ENCODE measurements around the gene KRTAP5-3. TPM values are rescaled to one million over a fixed set of nuclear protein-coding genes. Genes with fewer than 3 reads are reported as not detected.
"Not testable (repeated sequence)": the region's sequence is repeated elsewhere in the genome, so short reads cannot be mapped to it uniquely, and the experiment has no call there.

The KRTAP5-3 gene
- total and polyA plus RNA-seq, 2 donors (not counting 1 experiment from before 2014, with no cell fraction given), result not detected

DNA sequence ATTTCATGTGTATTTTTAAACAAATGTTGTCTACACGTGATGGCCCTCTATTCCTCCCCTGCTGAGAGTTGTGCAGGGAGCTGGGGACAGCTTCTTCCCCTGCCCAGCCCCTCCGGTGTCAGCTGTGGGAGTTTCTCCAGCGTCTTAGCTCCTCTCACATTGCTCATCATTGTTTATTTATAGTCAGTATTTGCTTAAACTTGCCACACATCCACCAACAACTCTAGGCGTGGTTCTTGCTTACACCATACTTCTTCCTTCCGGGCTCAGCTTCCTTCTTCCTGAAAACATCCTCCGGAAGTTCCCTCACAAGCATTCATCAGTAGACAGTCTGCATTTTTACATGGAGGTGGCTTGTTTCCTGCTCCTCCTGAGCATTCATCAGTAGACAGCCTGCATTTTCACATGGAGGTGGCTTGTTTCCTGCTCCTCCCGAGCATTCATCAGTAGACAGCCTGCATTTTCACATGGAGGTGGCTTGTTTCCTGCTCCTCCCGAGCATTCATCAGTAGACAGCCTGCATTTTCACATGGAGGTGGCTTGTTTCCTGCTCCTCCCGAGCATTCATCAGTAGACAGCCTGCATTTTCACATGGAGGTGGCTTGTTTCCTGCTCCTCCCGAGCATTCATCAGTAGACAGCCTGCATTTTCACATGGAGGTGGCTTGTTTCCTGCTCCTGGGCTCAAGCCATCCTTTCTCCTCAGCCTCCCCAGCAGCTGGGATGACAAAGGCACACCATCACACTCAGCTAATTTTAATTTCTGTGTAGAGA is 18.9 kb downstream of the KRTAP5-3 start:
- ChIA-PET CTCF (interaction anchor here (1.2 to 2.8 kb wide), 5 partner anchors 11 to 387 kb away, joined by 3 to 18 read pairs (median 7); no protein-coding TSS in a partner anchor), POLR2A (interaction anchor here (1.0 kb wide), 2 partner anchors 15 to 16 kb away, joined by 4 to 7 read pairs; no protein-coding TSS in a partner anchor)
- intact Hi-C loops (cut with micrococcal nuclease); H3K9me3 Mint-ChIP-seq (ENCODE audit: insufficient read depth); H3K36me3 ChIP-seq (replicated peaks in 1 of 2; ENCODE audit: control extremely low read depth in 1 of 2, control insufficient read depth in 1 of 2, extremely low read depth in 1 of 2, insufficient read depth in 2 of 2, low read length in 1 of 2); H3K79me2 ChIP-seq (ENCODE audit: control insufficient read depth, insufficient read depth, low read length); H4K20me1 ChIP-seq (ENCODE audit: control insufficient read depth, insufficient read depth, low read length, poor library complexity, severe bottlenecking): not testable (repeated sequence)
- DNase-seq, result peak; percentile 54
- peaks cover 21% of the 10 kb centered on the region for H3K27me3 Mint-ChIP-seq
- H2AFZ ChIP-seq (ENCODE audit: insufficient read depth, low read depth, low read length, poor library complexity, severe bottlenecking), result peak overlapping the region; percentile 48
- peaks cover 0 to 18% (median 1%) of the 10 kb centered on the region in 4 experiments for H3K27me3 ChIP-seq (replicated peaks in 1 of 4; ENCODE audit: control extremely low read depth in 1 of 4, control insufficient read depth in 3 of 4, insufficient read depth in 4 of 4, low read length in 3 of 4)
- H3K4me3 ChIP-seq (ENCODE audit: control extremely low read depth in 1 of 5, extremely low read depth in 1 of 5, insufficient read depth in 1 of 5, low read depth in 2 of 5, low read length in 4 of 5), result peak overlapping the region in 1 of 5 experiments; percentile 29
- peak overlapping the region; percentile 85 for H3K27ac Mint-ChIP-seq
- H3K4me1 ChIP-seq (ENCODE audit: control insufficient read depth in 2 of 2, insufficient read depth in 2 of 2, low read length in 2 of 2), result peaks cover 8 to 27% of the 10 kb centered on the region in 2 donors
- H3K4me1 Mint-ChIP-seq, result peaks cover 19% of the 10 kb centered on the region
- peak overlapping the region; percentile 9 for H3K9ac ChIP-seq (ENCODE audit: low read length)
- 26% methylated on average over 2 of the region's 10 CpGs for WGBS (ENCODE audit: insufficient coverage)
- H3K4me2 ChIP-seq (replicated peaks; ENCODE audit: low read depth, low read length, poor library complexity, severe bottlenecking), result peak overlapping the region; percentile 38
- peak overlapping the region; percentile 69 for H3K4me3 Mint-ChIP-seq
- peak; percentile 87 for ATAC-seq (ENCODE audit: low read depth)
- H3K27ac ChIP-seq (ENCODE audit: low read length in 2 of 2), result peak overlapping the region in 1 of 2 donors; percentile 40
- H3K9me3 ChIP-seq (ENCODE audit: control extremely low read depth in 1 of 3, control insufficient read depth in 2 of 3, insufficient read depth in 1 of 3, low read length in 2 of 3), result peaks cover 0 to 24% (median 0%) of the 10 kb centered on the region in 3 donors

DNA sequence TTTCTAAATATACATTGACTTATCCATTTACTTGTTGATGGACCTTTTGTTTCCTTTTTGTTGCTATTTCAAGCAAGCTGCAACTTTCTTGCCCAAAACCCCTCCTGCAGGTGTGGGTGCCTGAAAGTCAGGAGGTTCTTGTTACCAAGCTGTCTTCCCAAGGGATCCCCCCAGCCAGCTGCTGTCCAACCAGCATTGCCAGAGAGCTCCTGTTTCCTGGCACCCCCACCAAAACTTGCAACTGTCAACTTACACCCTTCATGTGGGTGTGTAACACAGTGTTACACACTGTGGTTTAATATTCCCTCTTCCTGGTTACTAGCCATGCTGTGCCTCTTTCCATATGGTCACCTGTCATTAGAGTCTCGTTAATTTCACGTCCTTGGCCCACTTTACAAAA is 21.6 kb downstream of the KRTAP5-3 start:
- no peak overlapping the region for H3K4me2 ChIP-seq (replicated peaks; ENCODE audit: low read depth, low read length, poor library complexity, severe bottlenecking)
- H3K27ac ChIP-seq (ENCODE audit: low read length in 2 of 2), result no peak overlapping the region
- intact Hi-C loops (cut with micrococcal nuclease), result no loop called here
- Mint-ChIP-seq H3K9me3 (ENCODE audit: insufficient read depth) (no peaks in the 10 kb centered on the region), H3K4me3 (no peak overlapping the region), H3K27ac (peak overlapping the region; percentile 59), H3K27me3 (peaks cover 17% of the 10 kb centered on the region), H3K4me1 (peaks cover 25% of the 10 kb centered on the region)
- POLR2A ChIA-PET, result no interaction called here
- no peaks in the 10 kb centered on the region for H3K36me3 ChIP-seq (replicated peaks in 1 of 2; ENCODE audit: control extremely low read depth in 1 of 2, control insufficient read depth in 1 of 2, extremely low read depth in 1 of 2, insufficient read depth in 2 of 2, low read length in 1 of 2)
- no peak overlapping the region for H3K9ac ChIP-seq (ENCODE audit: low read length)
- peaks cover 0 to 30% (median 0%) of the 10 kb centered on the region in 3 donors for H3K9me3 ChIP-seq (ENCODE audit: control extremely low read depth in 1 of 3, control insufficient read depth in 2 of 3, insufficient read depth in 1 of 3, low read length in 2 of 3)
- peaks cover 8 to 34% of the 10 kb centered on the region in 2 donors for H3K4me1 ChIP-seq (ENCODE audit: control insufficient read depth in 2 of 2, insufficient read depth in 2 of 2, low read length in 2 of 2)
- TF ChIP-seq EZH2 (IDR thresholded peaks at IDR 0.05; ENCODE audit: borderline replicate concordance, insufficient read depth, low read depth, low read length, poor library complexity, severe bottlenecking), result no peak
- TF ChIP-seq CTCF (IDR thresholded peaks at IDR 0.05), result no peak
- H4K20me1 ChIP-seq (ENCODE audit: control insufficient read depth, insufficient read depth, low read length, poor library complexity, severe bottlenecking), result no peaks in the 10 kb centered on the region
- no CpG with 5 or more reads among the region's 2 CpGs for WGBS (ENCODE audit: insufficient coverage)
- no peak overlapping the region for H3K4me3 ChIP-seq (ENCODE audit: control extremely low read depth in 1 of 5, extremely low read depth in 1 of 5, insufficient read depth in 1 of 5, low read depth in 2 of 5, low read length in 4 of 5)
- DNase-seq (no peak), ATAC-seq (ENCODE audit: low read depth) (no peak)
- no peaks in the 10 kb centered on the region for H3K79me2 ChIP-seq (ENCODE audit: control insufficient read depth, insufficient read depth, low read length)
- no peak overlapping the region for H2AFZ ChIP-seq (ENCODE audit: insufficient read depth, low read depth, low read length, poor library complexity, severe bottlenecking)
- CTCF ChIA-PET, result interaction anchor here (2.6 kb wide), 1 partner anchor 12 kb away, joined by 16 read pairs; no protein-coding TSS in a partner anchor
- H3K27me3 ChIP-seq (replicated peaks in 1 of 4; ENCODE audit: control extremely low read depth in 1 of 4, control insufficient read depth in 3 of 4, insufficient read depth in 4 of 4, low read length in 3 of 4), result peaks cover 0 to 28% (median 1%) of the 10 kb centered on the region in 4 experiments

GRCh38 chr11:1584661-1585370 is 23.4 kb downstream of the KRTAP5-3 start, which contains the start of gene KRTAP5-1:
Gene KRTAP5-1, minus strand, starts transcription at chr11:1585283. Its CDS starts 34 bp downstream, at chr11:1585249.
- H3K27ac ChIP-seq (ENCODE audit: low read length in 2 of 2); H3K9me3 Mint-ChIP-seq (ENCODE audit: insufficient read depth); H4K20me1 ChIP-seq (ENCODE audit: control insufficient read depth, insufficient read depth, low read length, poor library complexity, severe bottlenecking); H3K4me3 ChIP-seq (ENCODE audit: control extremely low read depth in 1 of 5, extremely low read depth in 1 of 5, insufficient read depth in 1 of 5, low read depth in 2 of 5, low read length in 4 of 5); H3K4me2 ChIP-seq (replicated peaks; ENCODE audit: low read depth, low read length, poor library complexity, severe bottlenecking); H3K4me3 Mint-ChIP-seq; ATAC-seq (ENCODE audit: low read depth); H3K36me3 ChIP-seq (replicated peaks in 1 of 2; ENCODE audit: control extremely low read depth in 1 of 2, control insufficient read depth in 1 of 2, extremely low read depth in 1 of 2, insufficient read depth in 2 of 2, low read length in 1 of 2); H2AFZ ChIP-seq (ENCODE audit: insufficient read depth, low read depth, low read length, poor library complexity, severe bottlenecking); intact Hi-C loops (cut with micrococcal nuclease); H3K9ac ChIP-seq (ENCODE audit: low read length); DNase-seq; H3K27ac Mint-ChIP-seq; H3K79me2 ChIP-seq (ENCODE audit: control insufficient read depth, insufficient read depth, low read length): not testable (repeated sequence)
- ChIA-PET POLR2A (interaction anchor here (0.8 kb wide), 1 partner anchor 11 kb away, joined by 4 read pairs; no protein-coding TSS in a partner anchor), CTCF (interaction anchor here (2.6 kb wide), 1 partner anchor 10 kb away, joined by 16 read pairs; no protein-coding TSS in a partner anchor)
- WGBS (ENCODE audit: insufficient coverage), result 8% methylated on average over 6 of the region's 9 CpGs
- Mint-ChIP-seq H3K27me3 (peaks cover 13% of the 10 kb centered on the region), H3K4me1 (peaks cover 23% of the 10 kb centered on the region)
- H3K27me3 ChIP-seq (replicated peaks in 1 of 4; ENCODE audit: control extremely low read depth in 1 of 4, control insufficient read depth in 3 of 4, insufficient read depth in 4 of 4, low read length in 3 of 4), result peaks cover 0 to 24% (median 0%) of the 10 kb centered on the region in 4 experiments
- H3K4me1 ChIP-seq (ENCODE audit: control insufficient read depth in 2 of 2, insufficient read depth in 2 of 2, low read length in 2 of 2), result peaks cover 8 to 32% of the 10 kb centered on the region in 2 donors
- H3K9me3 ChIP-seq (ENCODE audit: control extremely low read depth in 1 of 3, control insufficient read depth in 2 of 3, insufficient read depth in 1 of 3, low read length in 2 of 3), result peaks cover 0 to 27% (median 1%) of the 10 kb centered on the region in 3 donors
